DOHH2 (cell line): ENCODE results near the gene ROR1.

Source experiments
- H3F3A ChIP-seq: fragments of 200-600 bp; sonication (generic), shearing (Covaris generic); 2 replicates; pipeline ENCODE4 v1.6.0; 2016; ENCODE audit warnings: antibody characterized with exemption, mild to moderate bottlenecking; ENCODE audit not compliant: control insufficient read depth, insufficient read depth
- H3K27ac ChIP-seq: fragments of 200-600 bp; sonication (generic); 2 replicates; pipeline ENCODE4 v1.5.1; 2014; ENCODE audit warnings: low read depth, mild to moderate bottlenecking, low read length, moderate library complexity
- H3K27me3 ChIP-seq: fragments of 200-600 bp; sonication (generic); 2 replicates; pipeline ENCODE4 v1.6.1; 2014; ENCODE audit warnings: mild to moderate bottlenecking, low read length, mixed read lengths; ENCODE audit not compliant: control insufficient read depth
- H3K36me3 ChIP-seq: fragments of 200-600 bp; sonication (generic); 2 replicates; pipeline ENCODE4 v1.6.1; 2014; ENCODE audit warnings: mild to moderate bottlenecking, low read length, moderate library complexity, mixed read lengths; ENCODE audit not compliant: control insufficient read depth
- H3K4me1 ChIP-seq: fragments of 200-600 bp; sonication (generic); 2 replicates; pipeline ENCODE4 v1.6.1; 2014; ENCODE audit warnings: mild to moderate bottlenecking, low read length, mixed read lengths; ENCODE audit not compliant: control insufficient read depth
- H3K4me2 ChIP-seq: fragments of 200-600 bp; sonication (generic); 2 replicates; pipeline ENCODE4 v1.6.0; 2014; ENCODE audit warnings: mild to moderate bottlenecking, low read length, moderate library complexity
- H3K4me3 ChIP-seq: fragments of 200-600 bp; sonication (generic); 2 replicates; pipeline ENCODE4 v1.5.1; 2014; ENCODE audit warnings: mild to moderate bottlenecking, low read length, mixed read lengths
- H3K79me2 ChIP-seq: fragments of 200-600 bp; sonication (generic); 2 replicates; pipeline ENCODE4 v1.6.1; 2014; ENCODE audit warnings: mild to moderate bottlenecking, low read length, mixed read lengths; ENCODE audit not compliant: control insufficient read depth
- H3K9me2 ChIP-seq: fragments of 200-600 bp; sonication (generic); replicated peaks from 2 replicates; pipeline ENCODE4 v1.6.1; 2014; ENCODE audit warnings: mild to moderate bottlenecking, low read length, mixed read lengths; ENCODE audit not compliant: control insufficient read depth
- H3K9me3 ChIP-seq: fragments of 200-600 bp; sonication (generic); 2 replicates; pipeline ENCODE4 v1.6.1; 2014; ENCODE audit warnings: antibody characterized with exemption, low read length, mixed read lengths; ENCODE audit not compliant: control insufficient read depth, insufficient read depth
- H4K20me1 ChIP-seq: fragments of 200-600 bp; sonication (generic); 2 replicates; pipeline ENCODE4 v1.6.0; 2014; ENCODE audit warnings: low read depth, mild to moderate bottlenecking, antibody characterized with exemption, low read length, moderate library complexity; ENCODE audit not compliant: control insufficient read depth, insufficient read depth
- EZH2phosphoT487 ChIP-seq: fragments of 200-600 bp; sonication (generic); IDR thresholded peaks from 2 replicates; pipeline ENCODE4 v1.6.1; 2017; ENCODE audit warnings: borderline replicate concordance, mild to moderate bottlenecking, antibody characterized with exemption, low read length, moderate library complexity, mixed read lengths
- TF ChIP-seq, protein P1 (sequence below): fragments of 200-600 bp; sonication (generic); IDR thresholded peaks from one replicate; pipeline ENCODE4 v1.5.1; 2014; ENCODE audit warnings: antibody characterized with exemption, mild to moderate bottlenecking, low read depth, low read length; ENCODE audit not compliant: poor library complexity, severe bottlenecking

Gene ROR1

DNA sequence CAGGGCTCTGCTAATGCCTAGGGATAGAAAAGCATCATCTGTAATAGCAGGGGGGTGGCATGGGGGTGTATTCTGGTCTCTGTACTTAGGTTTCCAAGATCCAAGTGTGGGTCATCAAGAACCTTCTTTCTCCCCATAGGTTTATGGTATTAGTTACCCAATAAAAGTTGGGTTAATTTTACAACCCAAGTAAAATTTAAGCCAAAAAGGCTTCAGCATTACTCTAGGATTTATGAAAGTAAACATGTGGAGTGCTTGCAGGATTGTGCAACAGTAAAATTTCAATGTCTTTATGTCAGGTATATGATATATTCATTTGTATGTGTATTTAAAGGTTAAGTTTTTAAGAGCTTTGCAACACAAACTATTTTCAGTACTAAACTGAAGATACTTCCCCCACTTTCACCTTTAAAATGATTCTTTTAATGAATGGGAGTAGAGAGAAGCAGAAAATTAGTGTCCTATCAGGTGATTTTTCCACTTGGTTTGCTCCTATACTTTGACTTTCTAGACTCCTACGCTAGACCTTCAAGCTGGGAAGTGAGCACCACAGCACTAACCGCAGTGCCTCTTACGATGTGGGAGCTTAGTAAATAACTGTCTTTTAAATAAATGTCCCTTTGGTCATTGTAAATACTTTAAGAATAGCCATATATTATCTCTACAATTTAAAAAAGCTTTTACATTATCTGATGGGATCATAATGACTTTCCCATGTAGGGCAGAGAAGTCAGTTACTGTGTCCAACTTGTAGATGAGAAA, 361.8 kb downstream of the ROR1 start:
- Histone ChIP-seq H3K4me3 (no peak overlapping the region), H3K9me3 (no peaks in the 10 kb centered on the region), H3K27ac (no peak overlapping the region), H4K20me1 (no peaks in the 10 kb centered on the region), H3K9me2 (no peaks in the 10 kb centered on the region), H3F3A (no peaks in the 10 kb centered on the region), H3K4me1 (no peaks in the 10 kb centered on the region), H3K4me2 (no peak overlapping the region), H3K79me2 (no peaks in the 10 kb centered on the region), H3K36me3 (no peaks in the 10 kb centered on the region), H3K27me3 (peaks cover 7% of the 10 kb centered on the region; the same call in 1 of the 2 replicates)
- TF ChIP-seq EZH2phosphoT487 = no peak
- TF ChIP-seq, protein P1, sequence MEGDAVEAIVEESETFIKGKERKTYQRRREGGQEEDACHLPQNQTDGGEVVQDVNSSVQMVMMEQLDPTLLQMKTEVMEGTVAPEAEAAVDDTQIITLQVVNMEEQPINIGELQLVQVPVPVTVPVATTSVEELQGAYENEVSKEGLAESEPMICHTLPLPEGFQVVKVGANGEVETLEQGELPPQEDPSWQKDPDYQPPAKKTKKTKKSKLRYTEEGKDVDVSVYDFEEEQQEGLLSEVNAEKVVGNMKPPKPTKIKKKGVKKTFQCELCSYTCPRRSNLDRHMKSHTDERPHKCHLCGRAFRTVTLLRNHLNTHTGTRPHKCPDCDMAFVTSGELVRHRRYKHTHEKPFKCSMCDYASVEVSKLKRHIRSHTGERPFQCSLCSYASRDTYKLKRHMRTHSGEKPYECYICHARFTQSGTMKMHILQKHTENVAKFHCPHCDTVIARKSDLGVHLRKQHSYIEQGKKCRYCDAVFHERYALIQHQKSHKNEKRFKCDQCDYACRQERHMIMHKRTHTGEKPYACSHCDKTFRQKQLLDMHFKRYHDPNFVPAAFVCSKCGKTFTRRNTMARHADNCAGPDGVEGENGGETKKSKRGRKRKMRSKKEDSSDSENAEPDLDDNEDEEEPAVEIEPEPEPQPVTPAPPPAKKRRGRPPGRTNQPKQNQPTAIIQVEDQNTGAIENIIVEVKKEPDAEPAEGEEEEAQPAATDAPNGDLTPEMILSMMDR = no peak

DNA sequence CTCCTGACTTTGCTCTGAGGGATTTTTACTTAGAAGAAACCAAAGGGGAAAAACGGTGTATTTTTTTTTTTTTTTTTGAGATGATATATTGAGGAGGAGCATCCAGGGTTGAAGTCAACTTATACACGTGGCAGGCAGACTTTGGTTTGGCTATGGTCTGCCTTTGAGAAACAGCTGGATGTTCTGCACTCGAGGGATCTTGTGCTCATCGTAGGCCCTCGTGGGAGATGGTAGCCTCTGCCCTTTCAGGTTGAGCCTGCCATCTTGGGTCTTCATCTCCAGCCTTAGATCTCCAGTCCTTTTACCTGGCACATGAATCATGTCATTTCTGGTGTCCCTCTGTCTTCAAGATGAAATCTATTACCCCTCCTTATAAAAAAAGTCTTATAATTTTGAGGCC, 362.5 kb downstream of the ROR1 start:
- Histone ChIP-seq H3K4me2 (no peak overlapping the region), H3K9me3 (no peaks in the 10 kb centered on the region), H3K4me3 (no peak overlapping the region), H3K27me3 (peaks cover 7% of the 10 kb centered on the region; the same call in 1 of the 2 replicates), H3K27ac (no peak overlapping the region), H4K20me1 (no peaks in the 10 kb centered on the region), H3F3A (no peaks in the 10 kb centered on the region), H3K36me3 (no peaks in the 10 kb centered on the region), H3K9me2 (no peaks in the 10 kb centered on the region), H3K79me2 (no peaks in the 10 kb centered on the region), H3K4me1 (no peaks in the 10 kb centered on the region)
- TF ChIP-seq EZH2phosphoT487 = no peak
- TF ChIP-seq, protein P1 = no peak

DNA sequence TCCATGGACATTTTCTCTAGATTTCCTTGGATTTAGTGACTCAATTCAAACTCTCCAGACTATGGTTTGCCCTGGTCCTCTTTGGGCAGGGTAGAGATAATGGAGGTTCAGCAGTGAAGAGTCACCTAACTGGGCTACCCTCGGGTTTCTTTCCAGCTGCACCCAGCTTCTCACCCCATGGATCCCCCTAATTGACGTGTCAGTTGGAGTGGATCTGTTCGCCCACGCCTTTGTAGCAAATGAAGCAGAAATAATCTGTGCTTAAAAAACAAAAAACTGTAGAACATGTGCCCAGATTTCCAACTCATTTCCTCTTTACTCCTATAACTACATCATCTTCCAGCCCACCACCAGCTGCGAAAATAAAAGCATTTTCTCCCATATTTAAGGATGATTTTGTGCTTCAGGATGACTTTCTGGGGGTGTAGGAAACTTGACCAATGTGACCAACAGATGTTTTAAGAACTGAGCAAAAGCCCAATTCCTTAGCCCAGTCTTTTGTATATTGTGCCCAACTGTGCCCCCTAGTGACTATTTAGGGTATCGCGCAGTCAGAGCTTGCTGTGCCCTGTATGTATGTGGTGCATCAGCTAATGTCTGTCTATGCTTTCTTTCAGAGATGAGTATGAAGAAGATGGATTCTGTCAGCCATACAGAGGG, 363.1 kb downstream of the ROR1 start:
- H3K9me3 ChIP-seq = no peaks in the 10 kb centered on the region
- no peak overlapping the region for H3K27ac ChIP-seq
- H3K36me3 ChIP-seq = no peaks in the 10 kb centered on the region
- peaks cover 7% of the 10 kb centered on the region; the same call in 1 of the 2 replicates for H3K27me3 ChIP-seq
- no peaks in the 10 kb centered on the region for H4K20me1 ChIP-seq
- no peaks in the 10 kb centered on the region for H3F3A ChIP-seq
- no peaks in the 10 kb centered on the region for H3K4me1 ChIP-seq
- no peak overlapping the region for H3K4me3 ChIP-seq
- no peaks in the 10 kb centered on the region for H3K9me2 ChIP-seq
- no peak for TF ChIP-seq EZH2phosphoT487
- TF ChIP-seq, protein P1 = peak; percentile 97
- no peak overlapping the region for H3K4me2 ChIP-seq
- no peaks in the 10 kb centered on the region for H3K79me2 ChIP-seq
